Left ventricle myocardium inferior (tissue), 1 donor: Measurements from ENCODE around the gene COL18A1. TPM values are rescaled to one million over a fixed set of nuclear protein-coding genes. Genes with fewer than 3 reads are reported as not detected.

Source experiments
- DNase-seq: peaks from one replicate; pipeline ENCODE4 v3.0.0-alpha.2; 2020
- H3K27ac ChIP-seq: fragments of 200-600 bp; replicated peaks from 2 replicates; pipeline ENCODE4 v1.8.0; 2021
- H3K27me3 ChIP-seq: fragments of 200-600 bp; 2 replicates; pipeline ENCODE4 v1.8.0; 2021; ENCODE audit warnings: low read depth
- H3K36me3 ChIP-seq: fragments of 200-600 bp; 2 replicates; pipeline ENCODE4 v1.8.0; 2021
- H3K4me1 ChIP-seq: fragments of 200-600 bp; 2 replicates; pipeline ENCODE4 v1.8.0; 2021
- H3K4me3 ChIP-seq: fragments of 200-600 bp; 2 replicates; pipeline ENCODE4 v1.8.0; 2021; ENCODE audit warnings: mild to moderate bottlenecking, moderate library complexity
- H3K9me3 ChIP-seq: fragments of 200-600 bp; replicated peaks from 2 replicates; pipeline ENCODE4 v1.8.0; 2021
- intact Hi-C: fragments of 100-400 bp; cut with micrococcal nuclease; formaldehyde crosslinking; loops from one replicate; pipeline ENCODE4 v1.11.0; 2022
- total RNA-seq: library from RNA; stranded (reverse); fragmentation: NEBNext Ultra II Directional; extraction: Animal tissue kit (Norgen Biotek cat#: 25700); gene quantifications from one replicate; pipeline ENCODE4 v1.2.1, GENCODE V29; 2021
- TF ChIP-seq, protein P1 (sequence below): fragments of 200-600 bp; IDR thresholded peaks from 2 replicates; pipeline ENCODE4 v1.8.0; 2021; ENCODE audit warnings: antibody characterized with exemption, mild to moderate bottlenecking, borderline replicate concordance
- donor health status: DM: no; HTN: yes; CAD: no; lungs with severe emphysema.

Gene COL18A1
- total RNA-seq, 1 donor from 2014 or later = 66.5 TPM

- Histone ChIP-seq H3K4me3 (no peak overlapping the region), H3K36me3 (no peaks in the 10 kb centered on the region), H3K9me3 (peaks cover 5% of the 10 kb centered on the region), H3K4me1 (peaks cover 11% of the 10 kb centered on the region), H3K27me3 (no peaks in the 10 kb centered on the region), H3K27ac (no peak overlapping the region)
- no peak for DNase-seq
- TF ChIP-seq, protein P1, sequence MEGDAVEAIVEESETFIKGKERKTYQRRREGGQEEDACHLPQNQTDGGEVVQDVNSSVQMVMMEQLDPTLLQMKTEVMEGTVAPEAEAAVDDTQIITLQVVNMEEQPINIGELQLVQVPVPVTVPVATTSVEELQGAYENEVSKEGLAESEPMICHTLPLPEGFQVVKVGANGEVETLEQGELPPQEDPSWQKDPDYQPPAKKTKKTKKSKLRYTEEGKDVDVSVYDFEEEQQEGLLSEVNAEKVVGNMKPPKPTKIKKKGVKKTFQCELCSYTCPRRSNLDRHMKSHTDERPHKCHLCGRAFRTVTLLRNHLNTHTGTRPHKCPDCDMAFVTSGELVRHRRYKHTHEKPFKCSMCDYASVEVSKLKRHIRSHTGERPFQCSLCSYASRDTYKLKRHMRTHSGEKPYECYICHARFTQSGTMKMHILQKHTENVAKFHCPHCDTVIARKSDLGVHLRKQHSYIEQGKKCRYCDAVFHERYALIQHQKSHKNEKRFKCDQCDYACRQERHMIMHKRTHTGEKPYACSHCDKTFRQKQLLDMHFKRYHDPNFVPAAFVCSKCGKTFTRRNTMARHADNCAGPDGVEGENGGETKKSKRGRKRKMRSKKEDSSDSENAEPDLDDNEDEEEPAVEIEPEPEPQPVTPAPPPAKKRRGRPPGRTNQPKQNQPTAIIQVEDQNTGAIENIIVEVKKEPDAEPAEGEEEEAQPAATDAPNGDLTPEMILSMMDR = no peak
- intact Hi-C loops = no loop called here
Observed at GRCh38 chr21:45377325-45377709, 27.6 kb upstream of the COL18A1 start.

DNA sequence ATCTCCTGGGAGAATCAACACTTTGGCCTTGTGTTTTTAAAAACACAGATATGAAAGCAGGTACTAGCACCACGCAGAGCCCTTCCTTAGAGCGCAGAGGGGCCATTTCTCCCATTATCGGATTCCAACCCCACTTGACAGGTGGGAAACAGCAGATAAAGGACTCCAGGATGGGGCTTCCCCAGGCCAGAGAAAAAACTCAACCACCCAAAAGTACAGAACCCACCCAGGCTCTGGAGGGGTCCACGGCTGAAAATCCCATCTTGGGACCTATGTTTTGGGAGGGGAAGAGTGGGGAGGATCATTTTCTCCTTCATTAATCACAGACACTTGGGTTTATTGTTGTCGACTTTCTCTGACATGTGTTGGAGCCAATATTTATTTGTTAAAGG is 27.1 kb upstream of the COL18A1 start:
- H3K27ac ChIP-seq = no peak overlapping the region
- no peak overlapping the region for H3K4me3 ChIP-seq
- no peaks in the 10 kb centered on the region for H3K27me3 ChIP-seq
- intact Hi-C loops = no loop called here
- H3K9me3 ChIP-seq = peaks cover 5% of the 10 kb centered on the region
- peaks cover 11% of the 10 kb centered on the region for H3K4me1 ChIP-seq
- no peak for DNase-seq
- H3K36me3 ChIP-seq = no peaks in the 10 kb centered on the region
- TF ChIP-seq, protein P1 = no peak

- TF ChIP-seq, protein P1 = no peak
- DNase-seq = peak; percentile 12
- Histone ChIP-seq H3K4me3 (no peak overlapping the region), H3K27ac (no peak overlapping the region), H3K4me1 (peaks cover 11% of the 10 kb centered on the region), H3K9me3 (peaks cover 5% of the 10 kb centered on the region), H3K27me3 (no peaks in the 10 kb centered on the region), H3K36me3 (no peaks in the 10 kb centered on the region)
- intact Hi-C loops = no loop called here
Observed at GRCh38 chr21:45378258-45378966, 26.6 kb upstream of the COL18A1 start.

GRCh38 chr21:45379171-45379900 is 25.6 kb upstream of the COL18A1 start:
- intact Hi-C loops = no loop called here
- no peak overlapping the region for H3K27ac ChIP-seq
- peaks cover 8% of the 10 kb centered on the region for H3K4me1 ChIP-seq
- peaks cover 5% of the 10 kb centered on the region for H3K9me3 ChIP-seq
- TF ChIP-seq, protein P1 = no peak
- DNase-seq = peak; percentile 13
- H3K4me3 ChIP-seq = no peak overlapping the region
- H3K27me3 ChIP-seq = no peaks in the 10 kb centered on the region
- H3K36me3 ChIP-seq = no peaks in the 10 kb centered on the region

- no peaks in the 10 kb centered on the region for H3K27me3 ChIP-seq
- H3K4me1 ChIP-seq = peaks cover 3% of the 10 kb centered on the region
- H3K36me3 ChIP-seq = no peaks in the 10 kb centered on the region
- peaks cover 5% of the 10 kb centered on the region for H3K9me3 ChIP-seq
- intact Hi-C loops = no loop called here
- DNase-seq = peak; percentile 10
- H3K27ac ChIP-seq = no peak overlapping the region
- TF ChIP-seq, protein P1 = no peak
- H3K4me3 ChIP-seq = no peak overlapping the region
Observed at GRCh38 chr21:45379901-45380330, 25.0 kb upstream of the COL18A1 start.
